ENCODE results near the gene MT1F. TPM values are rescaled to one million over a fixed set of nuclear protein-coding genes. Genes with fewer than 3 reads are reported as not detected.
A peak's percentile ranks its signal among the peaks of the same experiment; 100 is the strongest.

MT1F gene
- polyA plus RNA-seq, 3 donors: 10.2 to 21.9 (median 13.6) TPM

DNA sequence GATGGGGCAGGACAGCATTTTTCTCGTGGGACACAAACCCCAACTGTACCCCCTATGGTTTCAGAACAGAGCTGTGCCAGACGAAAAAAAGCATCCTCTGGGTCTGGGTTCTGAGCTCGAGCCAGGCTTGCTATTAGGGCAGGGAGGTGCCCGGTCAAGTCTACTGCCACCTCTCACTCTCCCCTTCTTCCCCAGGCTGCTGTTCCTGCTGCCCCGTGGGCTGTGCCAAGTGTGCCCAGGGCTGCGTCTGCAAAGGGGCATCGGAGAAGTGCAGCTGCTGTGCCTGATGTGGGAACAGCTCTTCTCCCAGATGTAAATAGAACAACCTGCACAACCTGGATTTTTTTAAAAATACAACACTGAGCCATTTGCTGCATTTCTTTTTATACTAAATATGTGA is 31.1 kb upstream of the MT1F start:
- Histone ChIP-seq H3K27ac (ENCODE audit: low read depth in 1 of 2, low read length in 2 of 2) (no peak overlapping the region), H3K9ac (ENCODE audit: insufficient read depth, low read length, poor library complexity, severe bottlenecking) (no peak overlapping the region), H3K9me3 (replicated peaks in 1 of 2; ENCODE audit: control insufficient read depth in 1 of 2, insufficient read depth in 1 of 2, low read length in 2 of 2) (peaks cover 0 to 3% of the 10 kb centered on the region in 2 donors), H3K27me3 (ENCODE audit: control insufficient read depth in 2 of 2, insufficient read depth in 2 of 2, low read length in 2 of 2) (peaks cover 12 to 60% of the 10 kb centered on the region in 2 donors), H3K79me2 (ENCODE audit: insufficient read depth, low read length) (no peaks in the 10 kb centered on the region), H4K20me1 (ENCODE audit: insufficient read depth, low read length) (no peaks in the 10 kb centered on the region), H3K4me3 (replicated peaks in 1 of 3; ENCODE audit: low read depth in 2 of 3, low read length in 3 of 3) (peak overlapping the region in 1 of 3 experiments; percentile 93), H3K36me3 (replicated peaks in 1 of 2; ENCODE audit: control insufficient read depth in 1 of 2, insufficient read depth in 2 of 2, low read length in 2 of 2) (no peaks in the 10 kb centered on the region), H3K4me1 (ENCODE audit: control insufficient read depth in 1 of 2, insufficient read depth in 2 of 2, low read length in 2 of 2) (peaks cover 16 to 22% of the 10 kb centered on the region in 2 donors), H3K4me2 (replicated peaks; ENCODE audit: extremely low read depth, low read length, poor library complexity, severe bottlenecking) (peak overlapping the region; percentile 98), H2AFZ (ENCODE audit: insufficient read depth, low read depth, low read length, poor library complexity, severe bottlenecking) (no peak overlapping the region)
- WGBS (ENCODE audit: insufficient coverage): 49% methylated on average over 4 of the region's 7 CpGs
- intact Hi-C loops (cut with micrococcal nuclease): no loop called here
- Mint-ChIP-seq H3K36me3 (peaks cover 0 to 6% of the 10 kb centered on the region in 2 donors), H3K4me3 (peak overlapping the region in 1 of 2 donors; percentile 98), H3K9me3 (peaks cover 0 to 9% (median under 1%) of the 10 kb centered on the region in 7 donors), H3K27ac (no peak overlapping the region), H3K4me1 (peaks cover 28% of the 10 kb centered on the region), H3K27me3 (ENCODE audit: low read depth in 3 of 3) (peaks cover 54 to 74% (median 66%) of the 10 kb centered on the region in 3 donors)
- TF ChIP-seq, protein P1, sequence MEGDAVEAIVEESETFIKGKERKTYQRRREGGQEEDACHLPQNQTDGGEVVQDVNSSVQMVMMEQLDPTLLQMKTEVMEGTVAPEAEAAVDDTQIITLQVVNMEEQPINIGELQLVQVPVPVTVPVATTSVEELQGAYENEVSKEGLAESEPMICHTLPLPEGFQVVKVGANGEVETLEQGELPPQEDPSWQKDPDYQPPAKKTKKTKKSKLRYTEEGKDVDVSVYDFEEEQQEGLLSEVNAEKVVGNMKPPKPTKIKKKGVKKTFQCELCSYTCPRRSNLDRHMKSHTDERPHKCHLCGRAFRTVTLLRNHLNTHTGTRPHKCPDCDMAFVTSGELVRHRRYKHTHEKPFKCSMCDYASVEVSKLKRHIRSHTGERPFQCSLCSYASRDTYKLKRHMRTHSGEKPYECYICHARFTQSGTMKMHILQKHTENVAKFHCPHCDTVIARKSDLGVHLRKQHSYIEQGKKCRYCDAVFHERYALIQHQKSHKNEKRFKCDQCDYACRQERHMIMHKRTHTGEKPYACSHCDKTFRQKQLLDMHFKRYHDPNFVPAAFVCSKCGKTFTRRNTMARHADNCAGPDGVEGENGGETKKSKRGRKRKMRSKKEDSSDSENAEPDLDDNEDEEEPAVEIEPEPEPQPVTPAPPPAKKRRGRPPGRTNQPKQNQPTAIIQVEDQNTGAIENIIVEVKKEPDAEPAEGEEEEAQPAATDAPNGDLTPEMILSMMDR (IDR thresholded peaks at IDR 0.05): no peak
- DNase-seq: no peak

DNA sequence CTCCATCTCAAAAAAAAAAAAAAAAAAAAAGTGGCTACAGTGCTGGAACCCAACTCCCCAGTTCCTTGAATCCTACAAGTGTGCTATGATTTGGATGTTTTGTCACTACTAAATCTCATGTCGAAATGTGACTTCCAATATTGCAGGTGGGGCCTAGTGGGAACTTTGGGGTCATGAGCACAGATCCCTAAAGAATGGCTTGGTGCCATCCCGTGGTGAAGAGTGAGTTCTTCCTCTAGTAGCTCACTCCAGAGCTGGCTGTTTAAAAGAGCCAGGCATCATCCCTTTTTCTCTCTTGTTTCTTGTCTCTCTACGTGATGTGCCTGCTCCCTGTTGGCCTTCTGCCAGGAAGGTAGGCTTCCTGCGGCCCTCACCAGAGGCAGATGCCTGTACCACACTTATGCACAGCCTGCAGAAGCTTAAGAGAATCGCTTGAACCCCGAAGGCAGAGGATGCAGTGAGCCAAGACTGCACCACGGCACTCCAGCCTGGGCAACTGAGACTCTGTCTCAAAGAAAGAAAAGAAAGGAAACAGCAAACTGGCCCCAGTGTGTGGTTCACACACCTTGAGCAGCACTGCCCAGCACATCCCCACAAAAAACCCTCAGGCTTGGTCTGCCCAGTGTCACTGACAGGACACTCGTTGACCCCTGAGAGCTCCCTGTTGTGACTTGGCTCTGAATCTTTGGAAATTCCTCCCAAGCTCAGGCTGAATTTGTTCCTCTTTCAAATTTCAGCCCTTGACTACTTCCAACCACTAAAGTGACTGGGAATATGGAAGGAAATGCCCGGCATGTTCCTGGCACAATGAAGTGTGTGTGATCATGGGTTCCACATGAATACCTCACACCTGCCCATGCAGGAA is 29.0 kb upstream of the MT1F start:
- H3K4me3 Mint-ChIP-seq: peak overlapping the region in 1 of 2 donors; percentile 36
- H3K27me3 Mint-ChIP-seq (ENCODE audit: low read depth in 3 of 3): peaks cover 69 to 89% (median 83%) of the 10 kb centered on the region in 3 donors
- H3K27me3 ChIP-seq (ENCODE audit: control insufficient read depth in 2 of 2, insufficient read depth in 2 of 2, low read length in 2 of 2): peaks cover 30 to 79% of the 10 kb centered on the region in 2 donors

More for the DNA sequence above, 29.0 kb upstream of the MT1F start:
- no peak overlapping the region for H3K27ac ChIP-seq (ENCODE audit: low read depth in 1 of 2, low read length in 2 of 2)
- H3K4me1 ChIP-seq (ENCODE audit: control insufficient read depth in 1 of 2, insufficient read depth in 2 of 2, low read length in 2 of 2): peaks cover 24 to 35% of the 10 kb centered on the region in 2 donors
- Mint-ChIP-seq H3K4me1 (peaks cover 38% of the 10 kb centered on the region), H3K27ac (no peak overlapping the region), H3K36me3 (peaks cover 0 to 8% of the 10 kb centered on the region in 2 donors), H3K9me3 (peaks cover 0 to 21% (median 2%) of the 10 kb centered on the region in 7 donors)
- no peak overlapping the region for H3K4me2 ChIP-seq (replicated peaks; ENCODE audit: extremely low read depth, low read length, poor library complexity, severe bottlenecking)
- no peak overlapping the region for H2AFZ ChIP-seq (ENCODE audit: insufficient read depth, low read depth, low read length, poor library complexity, severe bottlenecking)
- H3K9ac ChIP-seq (ENCODE audit: insufficient read depth, low read length, poor library complexity, severe bottlenecking): no peak overlapping the region
- intact Hi-C loops (cut with micrococcal nuclease): no loop called here
- WGBS (ENCODE audit: insufficient coverage): 78% methylated on average over 7 of the region's 9 CpGs
- H4K20me1 ChIP-seq (ENCODE audit: insufficient read depth, low read length): no peaks in the 10 kb centered on the region
- TF ChIP-seq, protein P1 (IDR thresholded peaks at IDR 0.05): no peak
- H3K9me3 ChIP-seq (replicated peaks in 1 of 2; ENCODE audit: control insufficient read depth in 1 of 2, insufficient read depth in 1 of 2, low read length in 2 of 2): peaks cover 0 to 17% of the 10 kb centered on the region in 2 donors
- no peak overlapping the region for H3K4me3 ChIP-seq (replicated peaks in 1 of 3; ENCODE audit: low read depth in 2 of 3, low read length in 3 of 3)
- no peak for DNase-seq
- no peaks in the 10 kb centered on the region for H3K79me2 ChIP-seq (ENCODE audit: insufficient read depth, low read length)
- no peaks in the 10 kb centered on the region for H3K36me3 ChIP-seq (replicated peaks in 1 of 2; ENCODE audit: control insufficient read depth in 1 of 2, insufficient read depth in 2 of 2, low read length in 2 of 2)

Data from CD14-positive monocyte (primary cell).